Activated naive CD4-positive, alpha-beta T cell treated with anti-CD3 and anti-CD28 coated beads for 36 hours (primary cell): ENCODE results near the gene CD74. TPM values are rescaled to one million over a fixed set of nuclear protein-coding genes. Genes with fewer than 3 reads are reported as not detected.

Experiments used
- CTCF ChIA-PET: fragments of 350-600 bp; sonication (Branson Sonifier 250); formaldehyde crosslinking; loops from one replicate; lab custom pipeline; 2021; ENCODE audit warnings: antibody characterized with exemption; lab: Charles Lee
- DNase-seq: peaks from one replicate; pipeline ENCODE4 v3.0.0-alpha.2; 2020
- H3K27ac Mint-ChIP-seq: one replicate; pipeline ENCODE4 v1.8.0; 2021; ENCODE audit warnings: mild to moderate bottlenecking, mixed read lengths
- H3K27me3 Mint-ChIP-seq: one replicate; pipeline ENCODE4 v1.8.0; 2021; ENCODE audit warnings: low read depth, mixed read lengths
- H3K36me3 Mint-ChIP-seq: one replicate; pipeline ENCODE4 v1.8.0; 2021; ENCODE audit warnings: low read depth, mixed read lengths
- H3K4me1 Mint-ChIP-seq: one replicate; pipeline ENCODE4 v1.8.0; 2021; ENCODE audit warnings: low read depth, mixed read lengths
- H3K4me3 Mint-ChIP-seq: one replicate; pipeline ENCODE4 v1.8.0; 2021; ENCODE audit warnings: mild to moderate bottlenecking, moderate library complexity, mixed read lengths
- H3K9me3 Mint-ChIP-seq: one replicate; pipeline ENCODE4 v1.8.0; 2021; ENCODE audit warnings: mixed read lengths
- intact Hi-C: fragments of 100-400 bp; cut with micrococcal nuclease; formaldehyde crosslinking; loops from one replicate; pipeline ENCODE4 v1.15.1; 2023
- total RNA-seq, 2 experiments: library from RNA; stranded (reverse); gene quantifications; one replicate each; pipeline ENCODE4 v1.2.3, GENCODE V29; 2021

Gene CD74
- total RNA-seq, 2 experiments from 2014 or later = 312 to 316 TPM

- intact Hi-C loops = no loop called here
- Mint-ChIP-seq H3K36me3 (peaks cover 41% of the 10 kb centered on the region), H3K4me3 (no peak overlapping the region), H3K9me3 (no peaks in the 10 kb centered on the region), H3K4me1 (no peaks in the 10 kb centered on the region), H3K27me3 (no peaks in the 10 kb centered on the region), H3K27ac (peak overlapping the region; percentile 41)
- no peak for DNase-seq
- CTCF ChIA-PET = interaction anchor here (0.8 to 1.9 kb wide), 6 partner anchors 12 to 51 kb away, joined by 3 to 8 read pairs (median 4); no protein-coding TSS in a partner anchor
These were observed 13.8 kb downstream of the CD74 start for GRCh38 chr5:150398722-150399523.

- CTCF ChIA-PET = interaction anchor here (0.5 to 1.9 kb wide), 7 partner anchors 13 to 52 kb away, joined by 3 to 8 read pairs (median 4); no protein-coding TSS in a partner anchor
- Mint-ChIP-seq H3K4me1 (no peaks in the 10 kb centered on the region), H3K27ac (peak overlapping the region; percentile 66), H3K9me3 (no peaks in the 10 kb centered on the region), H3K4me3 (no peak overlapping the region), H3K36me3 (peaks cover 45% of the 10 kb centered on the region), H3K27me3 (no peaks in the 10 kb centered on the region)
- DNase-seq = no peak
- intact Hi-C loops = no loop called here
These were observed 14.7 kb downstream of the CD74 start for GRCh38 chr5:150397782-150398721.

GRCh38 chr5:150397146-150397781 is 15.4 kb downstream of the CD74 start:
- Mint-ChIP-seq H3K27ac (no peak overlapping the region), H3K4me1 (no peaks in the 10 kb centered on the region), H3K36me3 (peaks cover 39% of the 10 kb centered on the region), H3K4me3 (no peak overlapping the region), H3K27me3 (no peaks in the 10 kb centered on the region), H3K9me3 (no peaks in the 10 kb centered on the region)
- CTCF ChIA-PET = interaction anchor here (0.5 to 1.9 kb wide), 4 partner anchors 13 to 39 kb away, joined by 3 to 8 read pairs (median 5); no protein-coding TSS in a partner anchor
- DNase-seq = no peak
- intact Hi-C loops = no loop called here

- H3K36me3 Mint-ChIP-seq = peaks cover 39% of the 10 kb centered on the region
- no peak for DNase-seq
- H3K4me1 Mint-ChIP-seq = no peaks in the 10 kb centered on the region
- CTCF ChIA-PET = interaction anchor here (0.6 to 1.4 kb wide), 2 partner anchors 25 to 40 kb away, joined by 5 read pairs; no protein-coding TSS in a partner anchor
- H3K27me3 Mint-ChIP-seq = no peaks in the 10 kb centered on the region
- intact Hi-C loops = no loop called here
- H3K27ac Mint-ChIP-seq = no peak overlapping the region
- H3K9me3 Mint-ChIP-seq = no peaks in the 10 kb centered on the region
- no peak overlapping the region for H3K4me3 Mint-ChIP-seq
These were observed 16.4 kb downstream of the CD74 start for GRCh38 chr5:150396267-150396666.

- Mint-ChIP-seq H3K27me3 (no peaks in the 10 kb centered on the region), H3K36me3 (peaks cover 36% of the 10 kb centered on the region), H3K4me3 (no peak overlapping the region), H3K9me3 (no peaks in the 10 kb centered on the region), H3K4me1 (no peaks in the 10 kb centered on the region), H3K27ac (no peak overlapping the region)
- intact Hi-C loops = loop anchor here (1.0 kb wide), 1 partner anchor 41 kb away; no protein-coding TSS in a partner anchor
- CTCF ChIA-PET = interaction anchor here (1.4 kb wide), 1 partner anchor 41 kb away, joined by 5 read pairs; no protein-coding TSS in a partner anchor
- DNase-seq = no peak
These were observed 17.1 kb downstream of the CD74 start for GRCh38 chr5:150395688-150395975.

- Mint-ChIP-seq H3K9me3 (no peaks in the 10 kb centered on the region), H3K27ac (peak overlapping the region; percentile 36), H3K4me3 (no peak overlapping the region), H3K27me3 (no peaks in the 10 kb centered on the region), H3K36me3 (peaks cover 32% of the 10 kb centered on the region), H3K4me1 (no peaks in the 10 kb centered on the region)
- CTCF ChIA-PET = interaction anchor here (1.4 kb wide), 1 partner anchor 41 kb away, joined by 5 read pairs; no protein-coding TSS in a partner anchor
- intact Hi-C loops = loop anchor here (1.0 kb wide), 1 partner anchor 41 kb away; no protein-coding TSS in a partner anchor
- no peak for DNase-seq
These were observed 17.6 kb downstream of the CD74 start for GRCh38 chr5:150394912-150395687.

GRCh38 chr5:150394131-150394530 is 18.6 kb downstream of the CD74 start:
- H3K36me3 Mint-ChIP-seq = peaks cover 34% of the 10 kb centered on the region
- H3K4me3 Mint-ChIP-seq = no peak overlapping the region
- no peaks in the 10 kb centered on the region for H3K27me3 Mint-ChIP-seq
- peak overlapping the region; percentile 18 for H3K27ac Mint-ChIP-seq
- H3K9me3 Mint-ChIP-seq = no peaks in the 10 kb centered on the region
- no peak for DNase-seq
- H3K4me1 Mint-ChIP-seq = no peaks in the 10 kb centered on the region
- CTCF ChIA-PET = no interaction called here
- intact Hi-C loops = no loop called here

GRCh38 chr5:150393096-150393645 is 19.5 kb downstream of the CD74 start:
- peaks cover 33% of the 10 kb centered on the region for H3K36me3 Mint-ChIP-seq
- H3K9me3 Mint-ChIP-seq = no peaks in the 10 kb centered on the region
- no peaks in the 10 kb centered on the region for H3K27me3 Mint-ChIP-seq
- H3K4me3 Mint-ChIP-seq = no peak overlapping the region
- H3K4me1 Mint-ChIP-seq = no peaks in the 10 kb centered on the region
- H3K27ac Mint-ChIP-seq = peak overlapping the region; percentile 56
- CTCF ChIA-PET = no interaction called here
- intact Hi-C loops = no loop called here
- no peak for DNase-seq

- intact Hi-C loops = no loop called here
- peaks cover 32% of the 10 kb centered on the region for H3K36me3 Mint-ChIP-seq
- no peaks in the 10 kb centered on the region for H3K4me1 Mint-ChIP-seq
- no peak overlapping the region for H3K4me3 Mint-ChIP-seq
- no peak for DNase-seq
- H3K9me3 Mint-ChIP-seq = no peaks in the 10 kb centered on the region
- H3K27ac Mint-ChIP-seq = no peak overlapping the region
- no peaks in the 10 kb centered on the region for H3K27me3 Mint-ChIP-seq
- CTCF ChIA-PET = no interaction called here
These were observed 20.0 kb downstream of the CD74 start for GRCh38 chr5:150392680-150393079.

GRCh38 chr5:150391986-150392385 is 20.7 kb downstream of the CD74 start:
- H3K36me3 Mint-ChIP-seq = peaks cover 32% of the 10 kb centered on the region
- H3K27ac Mint-ChIP-seq = no peak overlapping the region
- CTCF ChIA-PET = no interaction called here
- H3K27me3 Mint-ChIP-seq = no peaks in the 10 kb centered on the region
- H3K9me3 Mint-ChIP-seq = no peaks in the 10 kb centered on the region
- no peak for DNase-seq
- H3K4me3 Mint-ChIP-seq = no peak overlapping the region
- intact Hi-C loops = no loop called here
- no peaks in the 10 kb centered on the region for H3K4me1 Mint-ChIP-seq

- Mint-ChIP-seq H3K27ac (no peak overlapping the region), H3K9me3 (no peaks in the 10 kb centered on the region), H3K4me1 (no peaks in the 10 kb centered on the region), H3K27me3 (no peaks in the 10 kb centered on the region), H3K4me3 (no peak overlapping the region), H3K36me3 (peaks cover 29% of the 10 kb centered on the region)
- no peak for DNase-seq
- intact Hi-C loops = no loop called here
- CTCF ChIA-PET = no interaction called here
These were observed 21.5 kb downstream of the CD74 start for GRCh38 chr5:150391064-150391834.
